NCI-H128 (cell line): ENCODE results near the gene ACCS.

Experiments
- DNase-seq: peaks from one replicate; lab custom pipeline; 2025; ENCODE audit not compliant: unreplicated experiment; lab: John Stamatoyannopoulos, UW

The ACCS gene

GRCh38 chr11:44088871-44089270 lies 22.8 kb downstream of the ACCS start:
- DNase-seq, result no peak

GRCh38 chr11:44090539-44090938 lies 24.5 kb downstream of the ACCS start:
- DNase-seq, result no peak

- peak; percentile 67 for DNase-seq
These were observed 28.3 kb downstream of the ACCS start for GRCh38 chr11:44094260-44094868.

- peak; percentile 67 for DNase-seq
These were observed 29.7 kb downstream of the ACCS start, which contains the start of gene EXT2 for GRCh38 chr11:44095506-44096359. TSS of gene EXT2 (plus strand) at chr11:44095678. CDS start at chr11:44107713, 12,035 bp downstream.

GRCh38 chr11:44096360-44097185 lies 30.5 kb downstream of the ACCS start:
- DNase-seq, result no peak

GRCh38 chr11:44097821-44098220 lies 31.8 kb downstream of the ACCS start:
- no peak for DNase-seq

- DNase-seq, result no peak
These were observed 35.0 kb downstream of the ACCS start for GRCh38 chr11:44101098-44101497.

GRCh38 chr11:44104481-44105294 lies 38.6 kb downstream of the ACCS start:
- no peak for DNase-seq

- no peak for DNase-seq
These were observed 42.2 kb downstream of the ACCS start for GRCh38 chr11:44108260-44108659.

- peak; percentile 26 for DNase-seq
These were observed 44.2 kb downstream of the ACCS start for GRCh38 chr11:44110231-44110679.

GRCh38 chr11:44112091-44112821 lies 46.2 kb downstream of the ACCS start:
- no peak for DNase-seq

- DNase-seq, result no peak
These were observed 46.9 kb downstream of the ACCS start for GRCh38 chr11:44113018-44113417.

- no peak for DNase-seq
These were observed 47.5 kb downstream of the ACCS start for GRCh38 chr11:44113572-44113971.

GRCh38 chr11:44116234-44116830 lies 50.3 kb downstream of the ACCS start:
- no peak for DNase-seq

- no peak for DNase-seq
These were observed 54.1 kb downstream of the ACCS start for GRCh38 chr11:44120169-44120568.

GRCh38 chr11:44125598-44125997 lies 59.5 kb downstream of the ACCS start:
- DNase-seq, result no peak

GRCh38 chr11:44126304-44126703 lies 60.2 kb downstream of the ACCS start:
- no peak for DNase-seq

GRCh38 chr11:44127130-44127529 lies 61.1 kb downstream of the ACCS start:
- no peak for DNase-seq

GRCh38 chr11:44128729-44129128 lies 62.7 kb downstream of the ACCS start:
- no peak for DNase-seq

- no peak for DNase-seq
These were observed 64.7 kb downstream of the ACCS start for GRCh38 chr11:44130751-44131150.
